ENCODE data around the gene SAFB. TPM values are rescaled to one million over a fixed set of nuclear protein-coding genes. Genes with fewer than 3 reads are reported as not detected.
A peak's percentile ranks its signal among the peaks of the same experiment; 100 is the strongest.

The SAFB gene
- polyA plus RNA-seq (2011; rRNA removed) (37.5 and 55.0 TPM in 2 replicates), polyA plus RNA-seq (2017; fragmentation: RNase III; extraction: RNeasy Plus Mini Kit Qiagen cat#74134 plus additional on column Dnase treatment) (69.8 to 74.3 TPM (median 74.0 TPM) in 3 replicates), polyA minus RNA-seq (2011; rRNA and poly(A)+ RNA removed) (16.4 and 17.4 TPM in 2 replicates)
- 94.3 and 109 TPM in 2 replicates for polyA plus RNA-seq (2012; cell fraction: cytosol; rRNA removed)
- 182 and 209 TPM in 2 replicates for polyA plus RNA-seq (2012; cell fraction: nucleus; rRNA removed)

DNA sequence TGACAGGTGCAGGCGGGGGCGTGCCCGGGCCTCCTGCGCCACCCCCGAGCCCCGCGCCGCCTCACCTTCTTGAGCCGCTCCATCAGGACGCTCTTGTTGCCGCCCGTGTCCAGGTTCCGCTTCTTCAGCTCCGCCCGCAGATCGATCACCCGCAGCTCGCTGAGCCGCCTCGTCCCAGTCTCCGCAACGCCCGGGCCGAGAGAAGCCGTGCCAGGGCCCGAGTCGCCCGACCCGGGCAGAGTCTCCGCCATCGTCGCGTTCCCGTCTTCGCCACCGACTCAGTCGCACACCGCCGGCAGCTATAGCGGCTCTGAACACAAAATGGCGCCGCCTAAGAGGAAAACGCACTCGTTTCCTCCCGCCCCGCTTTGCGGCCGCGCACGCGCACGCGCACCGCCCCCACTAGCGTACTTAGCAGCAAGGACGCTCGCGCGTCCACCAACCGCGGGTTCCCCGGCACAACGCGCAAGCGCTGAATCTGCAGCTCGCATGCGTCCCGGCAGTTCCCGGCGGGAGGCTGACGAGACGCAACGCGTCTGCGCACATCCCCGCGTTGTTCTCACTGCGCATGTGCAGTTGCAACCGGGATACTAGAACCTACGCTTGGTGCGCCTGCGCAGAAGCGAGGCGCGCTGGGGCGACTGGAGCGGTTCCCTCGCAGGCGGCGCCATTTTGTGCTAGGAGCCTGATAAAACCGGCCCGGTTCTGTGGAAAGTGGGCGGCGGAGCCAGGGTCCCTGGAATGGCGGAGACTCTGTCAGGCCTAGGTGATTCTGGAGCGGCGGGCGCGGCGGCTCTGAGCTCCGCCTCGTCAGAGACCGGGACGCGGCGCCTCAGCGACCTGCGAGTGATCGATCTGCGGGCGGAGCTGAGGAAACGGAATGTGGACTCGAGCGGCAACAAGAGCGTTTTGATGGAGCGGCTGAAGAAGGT lies at the start of gene SAFB, which contains the start of gene SAFB2:
Gene SAFB (plus strand): TSS at position 619 of the 932 bp plus-strand sequence. CDS start 123 bp downstream, at position 742.
Gene SAFB2 (minus strand): TSS at position 312 of the 932 bp plus-strand sequence. CDS start 61 bp downstream, at position 251.
- ATAC-seq (peak; percentile 90 to 94), FAIRE-seq (peak; percentile 73), DNase-seq (ENCODE audit: low read depth in 1 of 2, low spot score in 1 of 2) (peak; percentile 90 to 99)
- Histone ChIP-seq H3K27ac (peak within 1 kb of the TSS; percentile 93 to 97), H3K4me3 (peak within 1 kb of the TSS; percentile 93), H3K4me2 (peak within 1 kb of the TSS; percentile 90), H3K4me1 (peaks cover 30% of the 10 kb centered on the region), H3K9me3 (no peaks in the 10 kb centered on the region)
- TF ChIP-seq NFE2L2 (conservative IDR thresholded peaks at IDR 0.05; ENCODE audit: low read length): no peak
- peak; percentile 67 for TF ChIP-seq PHF8 (IDR thresholded peaks at IDR 0.05; ENCODE audit: borderline replicate concordance, low read depth)
- peak; percentile 88 for TF ChIP-seq POLR2A (IDR thresholded peaks at IDR 0.05; ENCODE audit: low read length)
- peak in 1 of 2 experiments; percentile 81; a peak in 4 of 5 replicates for TF ChIP-seq JUN (IDR thresholded peaks at IDR 0.05)
- no peak for TF ChIP-seq GATA3 (IDR thresholded peaks at IDR 0.05; ENCODE audit: borderline replicate concordance)
- no peak for TF ChIP-seq HOXB5 (CRISPR knock-in tag; IDR thresholded peaks at IDR 0.05)
- no peak for TF ChIP-seq HOXB13 (CRISPR knock-in tag; IDR thresholded peaks at IDR 0.05; ENCODE audit: low read depth)
- no peak for TF ChIP-seq USF2 (IDR thresholded peaks at IDR 0.05)
- TF ChIP-seq MAFK (IDR thresholded peaks at IDR 0.05; ENCODE audit: partially characterized antibody): peak; percentile 52
- TF ChIP-seq RAD21 (conservative IDR thresholded peaks at IDR 0.05 in 1 of 2, IDR thresholded peaks at IDR 0.05 in 1 of 2): no peak
- TF ChIP-seq MYC (IDR thresholded peaks at IDR 0.05; ENCODE audit: borderline replicate concordance, low read length): peak; percentile 37; the same call in 1 of the 2 replicates
- TF ChIP-seq MAX (IDR thresholded peaks at IDR 0.05): peak; percentile 72
- ChIA-PET CTCF (interaction anchor here (1.2 to 1.4 kb wide), 3 partner anchors 12 to 36 kb away, joined by 4 to 7 read pairs (median 4); no protein-coding TSS in a partner anchor), POLR2A (interaction anchor here (0.6 to 2.2 kb wide), 7 partner anchors 11 to 97 kb away, joined by 3 to 13 read pairs (median 5); partner anchors contain the start of genes CATSPERD, LONP1 and RPL36)
- WGBS (ENCODE audit: missing lambda C conversion rate): 2% methylated on average over 18 of the region's 116 CpGs

- CTCF ChIA-PET: interaction anchor here (0.6 kb wide), 2 partner anchors 155 to 367 kb away, joined by 3 read pairs; no protein-coding TSS in a partner anchor
- Histone ChIP-seq H3K4me1 (no peaks in the 10 kb centered on the region), H3K4me2 (no peak overlapping the region), H3K9me3 (no peaks in the 10 kb centered on the region), H3K27ac (no peak overlapping the region), H3K4me3 (no peak overlapping the region)
- 71% methylated on average over 6 of the region's 6 CpGs for WGBS (ENCODE audit: missing lambda C conversion rate)
- DNase-seq (ENCODE audit: low read depth in 1 of 2, low spot score in 1 of 2) (no peak), FAIRE-seq (no peak), ATAC-seq (no peak)
- no peak for TF ChIP-seq HOXB13 (CRISPR knock-in tag; IDR thresholded peaks at IDR 0.05; ENCODE audit: low read depth)
- no peak for TF ChIP-seq CBX8 (IDR thresholded peaks at IDR 0.05)
- no peak for TF ChIP-seq ZNF302 (CRISPR knock-in tag; IDR thresholded peaks at IDR 0.05)
- no peak for TF ChIP-seq PBX3 (IDR thresholded peaks at IDR 0.05)
- TF ChIP-seq RAD21 (conservative IDR thresholded peaks at IDR 0.05 in 1 of 2, IDR thresholded peaks at IDR 0.05 in 1 of 2): no peak
- TF ChIP-seq FOSL2 (IDR thresholded peaks at IDR 0.05): no peak
- no peak for TF ChIP-seq FOSL2 (CRISPR knock-in tag; IDR thresholded peaks at IDR 0.05)
- no peak for TF ChIP-seq EHF (CRISPR knock-in tag; IDR thresholded peaks at IDR 0.05)
- no peak for TF ChIP-seq JUN (IDR thresholded peaks at IDR 0.05)
- TF ChIP-seq POLR2A (IDR thresholded peaks at IDR 0.05; ENCODE audit: low read length): no peak
- TF ChIP-seq MAZ (IDR thresholded peaks at IDR 0.05; ENCODE audit: borderline replicate concordance, low read depth, low read length): no peak
- no peak for TF ChIP-seq TFCP2L1 (CRISPR knock-in tag; IDR thresholded peaks at IDR 0.05)
- TF ChIP-seq, protein P1, sequence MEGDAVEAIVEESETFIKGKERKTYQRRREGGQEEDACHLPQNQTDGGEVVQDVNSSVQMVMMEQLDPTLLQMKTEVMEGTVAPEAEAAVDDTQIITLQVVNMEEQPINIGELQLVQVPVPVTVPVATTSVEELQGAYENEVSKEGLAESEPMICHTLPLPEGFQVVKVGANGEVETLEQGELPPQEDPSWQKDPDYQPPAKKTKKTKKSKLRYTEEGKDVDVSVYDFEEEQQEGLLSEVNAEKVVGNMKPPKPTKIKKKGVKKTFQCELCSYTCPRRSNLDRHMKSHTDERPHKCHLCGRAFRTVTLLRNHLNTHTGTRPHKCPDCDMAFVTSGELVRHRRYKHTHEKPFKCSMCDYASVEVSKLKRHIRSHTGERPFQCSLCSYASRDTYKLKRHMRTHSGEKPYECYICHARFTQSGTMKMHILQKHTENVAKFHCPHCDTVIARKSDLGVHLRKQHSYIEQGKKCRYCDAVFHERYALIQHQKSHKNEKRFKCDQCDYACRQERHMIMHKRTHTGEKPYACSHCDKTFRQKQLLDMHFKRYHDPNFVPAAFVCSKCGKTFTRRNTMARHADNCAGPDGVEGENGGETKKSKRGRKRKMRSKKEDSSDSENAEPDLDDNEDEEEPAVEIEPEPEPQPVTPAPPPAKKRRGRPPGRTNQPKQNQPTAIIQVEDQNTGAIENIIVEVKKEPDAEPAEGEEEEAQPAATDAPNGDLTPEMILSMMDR (IDR thresholded peaks at IDR 0.05): no peak
- TF ChIP-seq CBX2 (IDR thresholded peaks at IDR 0.05; ENCODE audit: borderline replicate concordance, low read depth): no peak
- no peak for TF ChIP-seq HOXA7 (CRISPR knock-in tag; IDR thresholded peaks at IDR 0.05)
- no peak for TF ChIP-seq PHF8 (IDR thresholded peaks at IDR 0.05; ENCODE audit: borderline replicate concordance, low read depth)
- TF ChIP-seq ZFP36 (IDR thresholded peaks at IDR 0.05; ENCODE audit: borderline replicate concordance, partially characterized antibody): no peak
- TF ChIP-seq MYC (IDR thresholded peaks at IDR 0.05; ENCODE audit: borderline replicate concordance, low read length): no peak
- TF ChIP-seq EHMT2 (IDR thresholded peaks at IDR 0.05; ENCODE audit: low read depth): no peak
- TF ChIP-seq NFE2L2 (conservative IDR thresholded peaks at IDR 0.05; ENCODE audit: low read length): no peak
- POLR2A ChIA-PET: no interaction called here
These were observed 47.3 kb upstream of the SAFB start for GRCh38 chr19:5575590-5575989.
